Adrenal gland (tissue), 5 donors: Measurements from ENCODE around the gene AMFR.

Source experiments
- CTCF ChIP-seq, 6 experiments: fragments of 450-650 bp in 4 of 6; fragments of 200-600 bp in 2 of 6; sonication (generic) in 1 of 6; IDR thresholded peaks; 1 replicate in 5 of 6; 2 replicates in 1 of 6; pipeline versions ENCODE4 v1.5.1 to v1.8.0; 2016 to 2021; ENCODE audit warnings: antibody characterized with exemption in 6 of 6, mild to moderate bottlenecking in 2 of 6, moderate library complexity in 1 of 6
- POLR2A ChIP-seq, 2 donors: fragments of 450-650 bp; IDR thresholded peaks; one replicate each; pipeline ENCODE4 v1.6.1; 2017; ENCODE audit warnings: antibody characterized with exemption in 2 of 2, mild to moderate bottlenecking in 2 of 2, moderate library complexity in 1 of 2
- donor health status: DM: no; HTN: no; CAD: no.

GRCh38 chr16:56451753-56452689 lies 26.7 kb upstream of the AMFR start:
- no peak for TF ChIP-seq CTCF (IDR thresholded peaks at IDR 0.05)
- TF ChIP-seq POLR2A (IDR thresholded peaks at IDR 0.05): peak in 1 of 2 donors; percentile 66
